Heart left ventricle (tissue), 13 donors: ENCODE data around the gene LMOD3.

Source experiments
- POLR2A ChIP-seq, 2 donors: fragments of 450-650 bp; IDR thresholded peaks; one replicate each; pipeline ENCODE4 v1.6.1; 2017; ENCODE audit warnings: antibody characterized with exemption in 2 of 2, mild to moderate bottlenecking in 2 of 2, moderate library complexity in 2 of 2
- TF ChIP-seq, protein P1 (sequence below), 12 donors: fragments of 200-600 bp; sonication (generic) in 4 of 12; IDR thresholded peaks; one replicate each; pipeline versions ENCODE4 v1.5.0 to v1.8.0; 2018 to 2022; ENCODE audit warnings: antibody characterized with exemption in 12 of 12, mild to moderate bottlenecking in 5 of 12
- donor health status: ischemic (EF 13 %, LVEDD 7.1; RV severe dilation, severe dysfunction).
- donor health status: DM: no; HTN: yes; CAD: no.
- donor health status: DM: no; HTN: no; CAD: no.
- donor health status: ischemic (EF 25% LVEDD 6.9; RV normal size, moderate dysfunction).
- donor health status: ischemic (EF 25% LVEDD 5.7; RV mildly dilated, moderate dysfunction).
- donor health status: ischemic (EF 35%, LVEDD 5.7; RV mildly dilated, moderate dysfunction).
- donor health status: nonischemic (EF 11% LVEDD 7.7; RV severe dilation, severe dysfunction).
- donor health status: DM: yes; HTN: yes; CAD: no.
- donor health status: PGD.
- donor health status: ischemic (EF 29% LVEDD 5.4; RV normal size, mild dysfunction).
- donor health status: nonischemic (EF 23%, LVEDD 6.1; RV moderate dilation, normal function).

DNA sequence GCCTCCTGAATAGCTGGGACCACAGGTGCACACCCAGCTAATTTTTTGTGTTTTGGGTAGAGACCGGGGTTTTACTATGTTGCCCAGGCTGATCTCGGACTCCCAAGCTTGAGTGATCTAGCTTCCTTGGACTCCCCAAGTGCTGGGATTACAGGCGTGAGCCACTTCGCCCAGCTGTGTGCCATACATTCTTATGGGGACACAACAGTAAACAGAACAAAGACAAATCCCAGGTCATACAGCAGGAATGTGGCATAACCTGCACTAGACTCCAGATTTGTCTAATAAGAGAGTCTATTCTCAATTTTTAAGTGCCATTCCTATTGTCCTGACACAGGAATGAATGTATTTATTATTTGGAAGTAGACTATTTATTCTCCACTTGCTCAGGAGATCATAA lies 20.0 kb downstream of the LMOD3 start:
- TF ChIP-seq, protein P1, sequence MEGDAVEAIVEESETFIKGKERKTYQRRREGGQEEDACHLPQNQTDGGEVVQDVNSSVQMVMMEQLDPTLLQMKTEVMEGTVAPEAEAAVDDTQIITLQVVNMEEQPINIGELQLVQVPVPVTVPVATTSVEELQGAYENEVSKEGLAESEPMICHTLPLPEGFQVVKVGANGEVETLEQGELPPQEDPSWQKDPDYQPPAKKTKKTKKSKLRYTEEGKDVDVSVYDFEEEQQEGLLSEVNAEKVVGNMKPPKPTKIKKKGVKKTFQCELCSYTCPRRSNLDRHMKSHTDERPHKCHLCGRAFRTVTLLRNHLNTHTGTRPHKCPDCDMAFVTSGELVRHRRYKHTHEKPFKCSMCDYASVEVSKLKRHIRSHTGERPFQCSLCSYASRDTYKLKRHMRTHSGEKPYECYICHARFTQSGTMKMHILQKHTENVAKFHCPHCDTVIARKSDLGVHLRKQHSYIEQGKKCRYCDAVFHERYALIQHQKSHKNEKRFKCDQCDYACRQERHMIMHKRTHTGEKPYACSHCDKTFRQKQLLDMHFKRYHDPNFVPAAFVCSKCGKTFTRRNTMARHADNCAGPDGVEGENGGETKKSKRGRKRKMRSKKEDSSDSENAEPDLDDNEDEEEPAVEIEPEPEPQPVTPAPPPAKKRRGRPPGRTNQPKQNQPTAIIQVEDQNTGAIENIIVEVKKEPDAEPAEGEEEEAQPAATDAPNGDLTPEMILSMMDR (IDR thresholded peaks at IDR 0.05), result no peak
- no peak for TF ChIP-seq POLR2A (IDR thresholded peaks at IDR 0.05)
